IPS-18a (cell line): ENCODE measurements around the gene USP22.
"Not testable (repeated sequence)": the region's sequence is repeated elsewhere in the genome, so short reads cannot be mapped to it uniquely, and the experiment has no call there.

Experiments
- H3K27ac ChIP-seq: one replicate; pipeline ENCODE4 v1.5.1; 2013; ENCODE audit warnings: low read length
- H3K27me3 ChIP-seq: one replicate; pipeline ENCODE4 v1.6.1; 2013; ENCODE audit warnings: mild to moderate bottlenecking, low read length; ENCODE audit not compliant: control insufficient read depth, insufficient read depth
- H3K36me3 ChIP-seq: one replicate; pipeline ENCODE4 v1.6.1; 2013; ENCODE audit warnings: low read depth, low read length; ENCODE audit not compliant: control insufficient read depth
- H3K4me1 ChIP-seq: one replicate; pipeline ENCODE4 v1.6.1; 2013; ENCODE audit warnings: low read depth, low read length; ENCODE audit not compliant: control insufficient read depth
- H3K4me3 ChIP-seq: one replicate; pipeline ENCODE4 v1.5.1; 2013; ENCODE audit warnings: low read length
- H3K9ac ChIP-seq: one replicate; pipeline ENCODE4 v1.6.1; 2013; ENCODE audit warnings: mild to moderate bottlenecking, low read length, moderate library complexity
- H3K9me3 ChIP-seq: one replicate; pipeline ENCODE4 v1.6.1; 2013; ENCODE audit warnings: low read depth, low read length; ENCODE audit not compliant: control insufficient read depth

Gene USP22

DNA sequence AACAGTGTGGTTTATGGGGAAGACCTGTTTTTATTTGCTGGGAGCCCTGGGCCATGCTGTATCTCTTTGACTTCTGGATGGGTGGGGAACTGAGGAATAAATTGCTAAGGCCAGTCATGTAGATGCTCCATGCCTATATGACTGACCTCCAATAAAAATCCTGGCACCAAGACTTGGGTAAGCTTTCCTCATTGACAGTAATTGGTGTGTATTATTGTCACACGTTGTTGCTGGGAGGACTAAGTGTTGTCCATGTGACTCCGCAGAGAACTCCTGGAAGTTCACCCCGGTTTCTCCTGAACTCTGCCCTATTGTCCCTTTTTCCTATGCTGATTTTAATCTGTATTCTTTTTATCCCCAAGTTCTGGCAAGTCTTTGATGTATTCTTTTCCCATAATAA is 33.4 kb upstream of the USP22 start:
- no peak overlapping the region for H3K9ac ChIP-seq
- H3K4me1 ChIP-seq = no peaks in the 10 kb centered on the region
- H3K27ac ChIP-seq = no peak overlapping the region
- no peaks in the 10 kb centered on the region for H3K9me3 ChIP-seq
- H3K36me3 ChIP-seq = no peaks in the 10 kb centered on the region
- H3K4me3 ChIP-seq = no peak overlapping the region
- no peaks in the 10 kb centered on the region for H3K27me3 ChIP-seq

- Histone ChIP-seq H3K9me3 (no peaks in the 10 kb centered on the region), H3K27me3 (no peaks in the 10 kb centered on the region), H3K4me3 (no peak overlapping the region), H3K36me3 (no peaks in the 10 kb centered on the region), H3K27ac (no peak overlapping the region), H3K9ac (no peak overlapping the region), H3K4me1 (no peaks in the 10 kb centered on the region)
Observed at GRCh38 chr17:21075739-21076085, 32.9 kb upstream of the USP22 start.

DNA sequence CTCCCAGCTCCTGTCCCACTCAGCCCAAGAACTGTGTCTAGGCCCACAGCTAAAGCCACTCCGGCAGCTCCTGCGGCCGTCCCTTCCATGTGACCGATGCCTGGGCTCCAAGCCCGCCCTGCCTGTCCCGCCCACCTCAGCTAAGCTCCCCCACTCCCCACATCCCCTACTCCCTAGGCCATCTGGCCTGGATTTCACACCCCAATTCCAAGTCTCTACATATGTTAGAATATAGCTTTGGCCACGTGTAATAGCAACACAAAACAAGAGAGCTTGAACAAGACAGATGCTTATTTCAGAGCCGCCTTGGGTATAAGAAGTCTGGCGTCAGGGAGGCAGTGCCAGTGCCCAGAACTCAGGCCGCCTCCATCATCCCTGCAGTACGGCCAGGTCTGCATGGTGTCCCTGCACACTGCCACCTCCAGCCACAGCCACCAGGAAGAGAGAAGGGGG is 30.0 kb upstream of the USP22 start:
- H3K36me3 ChIP-seq = no peaks in the 10 kb centered on the region
- no peaks in the 10 kb centered on the region for H3K9me3 ChIP-seq
- no peaks in the 10 kb centered on the region for H3K27me3 ChIP-seq
- H3K4me3 ChIP-seq = no peak overlapping the region
- H3K27ac ChIP-seq = no peak overlapping the region
- H3K9ac ChIP-seq = no peak overlapping the region
- H3K4me1 ChIP-seq = no peaks in the 10 kb centered on the region

GRCh38 chr17:21066394-21066793 is 23.6 kb upstream of the USP22 start:
- Histone ChIP-seq H3K27me3 (no peaks in the 10 kb centered on the region), H3K9ac (no peak overlapping the region), H3K4me3 (no peak overlapping the region), H3K27ac (no peak overlapping the region), H3K4me1 (no peaks in the 10 kb centered on the region), H3K9me3 (no peaks in the 10 kb centered on the region), H3K36me3 (no peaks in the 10 kb centered on the region)

- H3K36me3 ChIP-seq = no peaks in the 10 kb centered on the region
- H3K27me3 ChIP-seq = no peaks in the 10 kb centered on the region
- H3K27ac ChIP-seq = no peak overlapping the region
- H3K9ac ChIP-seq = no peak overlapping the region
- H3K4me1 ChIP-seq = peaks cover 3% of the 10 kb centered on the region
- H3K9me3 ChIP-seq = no peaks in the 10 kb centered on the region
- H3K4me3 ChIP-seq = no peak overlapping the region
Observed at GRCh38 chr17:21061971-21062526, 19.2 kb upstream of the USP22 start.

GRCh38 chr17:21061158-21061835 is 18.5 kb upstream of the USP22 start:
- H3K27ac ChIP-seq = no peak overlapping the region
- H3K4me3 ChIP-seq = no peak overlapping the region
- no peaks in the 10 kb centered on the region for H3K36me3 ChIP-seq
- H3K9ac ChIP-seq = no peak overlapping the region
- no peaks in the 10 kb centered on the region for H3K9me3 ChIP-seq
- H3K4me1 ChIP-seq = peaks cover 3% of the 10 kb centered on the region
- H3K27me3 ChIP-seq = no peaks in the 10 kb centered on the region

GRCh38 chr17:21059761-21060160 is 16.9 kb upstream of the USP22 start:
- Histone ChIP-seq H3K4me3 (no peak overlapping the region), H3K4me1 (peaks cover 3% of the 10 kb centered on the region), H3K9me3 (no peaks in the 10 kb centered on the region), H3K9ac (no peak overlapping the region), H3K36me3 (no peaks in the 10 kb centered on the region), H3K27ac (no peak overlapping the region), H3K27me3 (no peaks in the 10 kb centered on the region)

DNA sequence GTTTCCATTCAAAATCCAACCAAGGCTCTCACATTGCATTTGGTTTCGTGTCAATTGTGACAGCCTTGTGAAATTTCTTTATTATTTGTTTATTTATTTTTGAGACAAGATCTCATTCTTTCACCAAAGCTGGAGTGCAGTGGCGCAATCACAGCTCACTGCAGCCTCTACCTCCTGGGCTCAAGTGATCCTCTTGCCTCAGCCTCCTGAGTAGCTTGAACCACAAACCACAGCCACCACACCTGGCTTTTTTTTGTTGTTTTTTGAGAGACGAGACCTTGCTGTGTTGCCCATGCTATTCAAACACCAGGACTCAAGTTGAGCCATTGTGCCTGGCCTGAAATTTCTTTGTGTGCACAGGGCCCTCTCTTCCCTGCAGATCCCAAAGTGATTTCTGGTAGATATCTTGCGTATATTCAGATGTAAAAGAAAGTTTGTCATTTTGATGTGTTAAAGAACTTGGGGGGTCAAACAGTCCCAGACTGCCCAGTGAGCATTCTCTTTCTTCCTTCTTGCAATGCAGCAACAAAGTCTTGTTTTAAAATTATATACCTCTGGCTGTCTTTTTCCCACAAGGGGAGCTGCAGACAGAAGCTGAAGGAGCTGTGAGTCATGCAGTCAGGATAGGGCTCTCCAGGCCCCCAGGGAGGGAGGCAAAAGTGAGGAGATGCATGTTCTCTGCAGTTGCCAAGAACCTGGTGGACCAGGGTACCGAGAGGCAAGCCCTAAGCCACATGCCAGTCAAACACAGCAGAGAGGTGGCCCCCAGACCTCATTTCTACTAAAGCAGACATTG is 15.5 kb upstream of the USP22 start:
- Histone ChIP-seq H3K36me3 (no peaks in the 10 kb centered on the region), H3K27me3 (no peaks in the 10 kb centered on the region)

GRCh38 chr17:21053056-21053455 is 10.2 kb upstream of the USP22 start:
- H3K36me3 ChIP-seq, H3K9ac ChIP-seq, H3K27ac ChIP-seq, H3K9me3 ChIP-seq, H3K4me3 ChIP-seq, H3K27me3 ChIP-seq: not testable (repeated sequence)
- H3K4me1 ChIP-seq = peaks cover 15% of the 10 kb centered on the region

More for the DNA sequence above, 15.5 kb upstream of the USP22 start:
- peaks cover 6% of the 10 kb centered on the region for H3K4me1 ChIP-seq
- no peak overlapping the region for H3K9ac ChIP-seq
- no peak overlapping the region for H3K4me3 ChIP-seq
- no peaks in the 10 kb centered on the region for H3K9me3 ChIP-seq
- H3K27ac ChIP-seq = no peak overlapping the region

DNA sequence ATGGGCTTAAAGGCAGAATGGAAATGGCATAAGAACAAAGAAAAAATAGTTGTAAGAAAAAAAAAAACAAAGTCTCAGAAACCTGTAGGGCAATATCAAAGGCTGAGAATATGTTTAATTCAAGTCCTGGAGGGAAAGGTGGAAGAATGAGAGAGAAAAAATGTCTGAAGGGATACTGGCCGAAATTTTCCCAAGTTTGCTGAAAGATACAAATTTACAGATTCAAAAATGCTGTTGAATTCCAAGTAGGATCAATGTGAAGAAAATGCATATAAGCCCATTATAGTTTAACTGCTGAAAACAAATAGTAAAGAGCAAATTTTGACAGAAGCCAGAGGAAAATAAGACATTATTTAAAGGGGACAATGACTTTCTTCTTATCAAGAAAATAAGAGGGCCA is 6.6 kb upstream of the USP22 start:
- H3K27me3 ChIP-seq = no peaks in the 10 kb centered on the region
- H3K36me3 ChIP-seq = no peaks in the 10 kb centered on the region
- no peak overlapping the region for H3K27ac ChIP-seq
- no peaks in the 10 kb centered on the region for H3K9me3 ChIP-seq
- H3K4me3 ChIP-seq = no peak overlapping the region
- H3K9ac ChIP-seq = no peak overlapping the region
- H3K4me1 ChIP-seq = peaks cover 15% of the 10 kb centered on the region

DNA sequence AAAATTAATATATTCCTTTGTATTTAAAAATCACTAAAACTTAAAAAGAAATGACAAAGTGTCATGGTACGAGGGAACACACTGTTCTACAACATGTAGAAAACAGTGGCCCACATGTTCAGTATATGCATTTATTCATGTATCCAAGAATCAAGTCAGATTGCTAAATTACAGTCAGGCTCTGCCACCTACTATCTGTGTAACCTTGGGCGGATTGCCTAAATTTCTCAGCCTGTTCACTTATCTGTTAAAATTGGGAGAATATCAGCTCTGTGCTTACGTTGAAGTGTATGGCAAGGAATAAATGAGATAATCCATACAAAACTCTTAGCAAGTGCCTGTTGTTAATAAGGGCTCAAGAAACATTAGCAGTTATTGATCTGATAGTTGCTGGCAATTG is 3.4 kb upstream of the USP22 start:
- no peak overlapping the region for H3K27ac ChIP-seq

GRCh38 chr17:21044971-21045370 is 2.2 kb upstream of the USP22 start:
- Histone ChIP-seq H3K4me3 (no peak overlapping the region), H3K27me3 (no peaks in the 10 kb centered on the region), H3K27ac (no peak overlapping the region), H3K36me3 (no peaks in the 10 kb centered on the region), H3K4me1 (peaks cover 7% of the 10 kb centered on the region), H3K9me3 (no peaks in the 10 kb centered on the region), H3K9ac (no peak overlapping the region)

More for the DNA sequence above, 3.4 kb upstream of the USP22 start:
- no peaks in the 10 kb centered on the region for H3K36me3 ChIP-seq
- H3K9ac ChIP-seq = no peak overlapping the region
- no peaks in the 10 kb centered on the region for H3K27me3 ChIP-seq
- peaks cover 7% of the 10 kb centered on the region for H3K4me1 ChIP-seq
- no peaks in the 10 kb centered on the region for H3K9me3 ChIP-seq
- no peak overlapping the region for H3K4me3 ChIP-seq
